ENCODE measurements around the gene ARID1A. TPM values are rescaled to one million over a fixed set of nuclear protein-coding genes. Genes with fewer than 3 reads are reported as not detected.
A peak's percentile ranks its signal among the peaks of the same experiment; 100 is the strongest.

The ARID1A gene
- polyA plus RNA-seq, 1 donor (not counting 4 experiments of a cell fraction or from before 2014, with no cell fraction given) = 10.2 TPM

DNA sequence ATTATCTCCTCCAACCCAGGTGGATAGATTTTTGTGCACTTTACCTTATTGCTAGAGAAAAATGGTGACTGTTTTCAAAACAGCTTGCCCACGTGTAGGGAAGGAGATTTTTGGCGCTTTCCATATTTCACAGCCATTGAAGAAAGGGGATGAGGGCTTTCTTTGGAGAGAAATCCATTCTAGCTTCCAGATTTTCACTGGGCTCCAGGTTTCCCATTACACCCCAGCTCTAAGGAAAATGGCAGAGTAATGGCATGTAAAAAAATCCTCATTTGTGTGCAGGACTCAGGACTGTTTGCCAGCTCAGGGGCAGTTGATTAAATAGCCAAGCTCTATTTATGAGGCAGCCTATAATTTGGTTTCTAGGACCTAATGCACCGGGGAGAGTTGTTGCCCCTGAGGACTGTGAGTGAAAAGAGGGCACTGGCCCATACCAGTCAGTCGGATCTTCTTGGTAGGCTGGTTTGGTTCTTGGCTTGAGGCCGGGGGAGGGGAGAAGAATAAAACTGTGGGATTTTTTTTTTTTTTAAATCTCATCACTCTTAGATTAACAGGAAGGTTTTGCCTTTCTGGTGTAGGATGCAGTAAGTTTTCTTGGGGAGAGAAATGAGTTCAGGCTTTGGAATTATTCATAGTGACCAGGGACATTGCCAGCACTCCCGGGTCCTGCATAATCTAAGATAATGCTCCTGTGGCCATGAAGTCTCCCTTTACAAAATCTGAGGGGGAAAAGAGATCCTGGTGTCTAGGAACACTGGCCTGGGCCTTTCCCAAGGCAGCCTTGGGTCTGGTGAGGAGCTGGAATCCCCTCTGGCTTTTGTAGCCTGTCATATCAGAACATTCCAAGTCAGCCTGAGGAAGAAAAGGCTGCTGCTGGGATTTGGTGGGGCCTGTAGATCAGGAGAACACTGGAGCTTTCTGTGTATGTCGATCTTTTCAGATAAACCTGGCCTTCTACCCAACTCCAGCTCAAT, 1.9 kb upstream of the ARID1A start:
- Histone ChIP-seq H3K27me3 (ENCODE audit: control insufficient read depth, extremely low read depth, insufficient read depth, low read length) (no peaks in the 10 kb centered on the region), H3K4me2 (ENCODE audit: control insufficient read depth, extremely low read depth, insufficient read depth, low read depth, low read length) (peak overlapping the region; percentile 99), H3K36me3 (ENCODE audit: control insufficient read depth in 2 of 2, extremely low read depth in 1 of 2, insufficient read depth in 2 of 2, low read length in 2 of 2) (no peaks in the 10 kb centered on the region), H3K4me3 (ENCODE audit: control insufficient read depth in 2 of 3, extremely low read depth in 1 of 3, insufficient read depth in 2 of 3, low read depth in 1 of 3, low read length in 3 of 3) (peak overlapping the region; percentile 47 to 87 (median 78)), H3K79me2 (ENCODE audit: control insufficient read depth, insufficient read depth, low read length) (peaks cover 23% of the 10 kb centered on the region), H3K9me3 (ENCODE audit: control insufficient read depth, low read depth, low read length) (no peaks in the 10 kb centered on the region), H3K9ac (ENCODE audit: control insufficient read depth, extremely low read depth, insufficient read depth, low read length) (peak overlapping the region; percentile 87), H3K9me1 (ENCODE audit: control insufficient read depth, extremely low read depth, insufficient read depth, low read length) (no peaks in the 10 kb centered on the region), H4K20me1 (ENCODE audit: control insufficient read depth, extremely low read depth, insufficient read depth, low read length) (peaks cover 3% of the 10 kb centered on the region), H2AFZ (ENCODE audit: control insufficient read depth, low read length) (peak overlapping the region; percentile 17), H3K4me1 (ENCODE audit: control insufficient read depth, extremely low read depth, insufficient read depth, low read length) (peaks cover 32% of the 10 kb centered on the region), H3K27ac (ENCODE audit: control insufficient read depth, insufficient read depth, low read length) (peak overlapping the region; percentile 94)
- TF ChIP-seq, protein P1, sequence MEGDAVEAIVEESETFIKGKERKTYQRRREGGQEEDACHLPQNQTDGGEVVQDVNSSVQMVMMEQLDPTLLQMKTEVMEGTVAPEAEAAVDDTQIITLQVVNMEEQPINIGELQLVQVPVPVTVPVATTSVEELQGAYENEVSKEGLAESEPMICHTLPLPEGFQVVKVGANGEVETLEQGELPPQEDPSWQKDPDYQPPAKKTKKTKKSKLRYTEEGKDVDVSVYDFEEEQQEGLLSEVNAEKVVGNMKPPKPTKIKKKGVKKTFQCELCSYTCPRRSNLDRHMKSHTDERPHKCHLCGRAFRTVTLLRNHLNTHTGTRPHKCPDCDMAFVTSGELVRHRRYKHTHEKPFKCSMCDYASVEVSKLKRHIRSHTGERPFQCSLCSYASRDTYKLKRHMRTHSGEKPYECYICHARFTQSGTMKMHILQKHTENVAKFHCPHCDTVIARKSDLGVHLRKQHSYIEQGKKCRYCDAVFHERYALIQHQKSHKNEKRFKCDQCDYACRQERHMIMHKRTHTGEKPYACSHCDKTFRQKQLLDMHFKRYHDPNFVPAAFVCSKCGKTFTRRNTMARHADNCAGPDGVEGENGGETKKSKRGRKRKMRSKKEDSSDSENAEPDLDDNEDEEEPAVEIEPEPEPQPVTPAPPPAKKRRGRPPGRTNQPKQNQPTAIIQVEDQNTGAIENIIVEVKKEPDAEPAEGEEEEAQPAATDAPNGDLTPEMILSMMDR (optimal IDR thresholded peaks at IDR 0.05 in 1 of 3, IDR thresholded peaks at IDR 0.05 in 1 of 3, conservative IDR thresholded peaks at IDR 0.05 in 1 of 3; ENCODE audit: extremely low read depth in 1 of 3, insufficient read depth in 2 of 3, low read length in 3 of 3) = no peak
- no peak for TF ChIP-seq EZH2 (IDR thresholded peaks at IDR 0.05; ENCODE audit: low read length)
- no peak for DNase-seq (ENCODE audit: low read depth, low spot score)
- dilution Hi-C loops (cut with MboI; ENCODE audit: extremely low pct_ligation_motif_present, low sequenced_read_pairs) = no loop called here
- no peak for FAIRE-seq

DNA sequence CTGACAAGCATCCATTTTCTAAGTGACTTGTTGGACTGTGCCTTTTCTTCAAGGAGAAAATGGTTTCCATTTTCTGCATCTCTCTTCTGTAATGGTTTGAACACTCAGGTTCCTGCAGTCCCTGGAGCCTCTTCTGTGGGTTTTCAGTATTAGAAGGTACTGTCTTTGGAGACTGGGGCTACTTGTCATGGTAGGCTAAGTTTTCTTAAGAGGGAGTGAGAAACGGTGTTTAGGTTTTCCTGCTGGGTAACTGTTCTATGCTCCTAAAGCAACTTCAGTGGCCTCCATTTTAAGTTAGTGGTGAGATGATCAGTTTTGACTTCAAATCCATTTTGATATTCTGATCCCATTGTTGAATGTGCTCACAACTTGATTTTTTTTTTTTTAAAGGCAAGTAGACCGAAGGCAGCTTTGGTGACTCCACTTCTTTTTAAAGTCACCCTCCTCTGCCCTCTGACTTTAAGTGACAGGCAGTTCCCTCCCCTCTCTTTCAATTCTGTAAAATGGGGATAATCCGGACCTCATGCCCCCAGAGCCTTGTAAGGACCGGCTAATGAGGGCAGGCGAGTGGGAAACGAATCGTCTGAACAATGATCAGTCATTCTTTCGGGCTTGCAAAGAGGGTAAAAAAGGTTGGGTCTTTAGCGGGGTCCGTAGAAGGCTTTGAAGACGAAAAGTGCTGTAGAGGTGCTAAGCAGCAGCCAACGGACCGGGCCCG, 1.0 kb upstream of the ARID1A start:
- Histone ChIP-seq H3K27me3 (ENCODE audit: control insufficient read depth, extremely low read depth, insufficient read depth, low read length) (no peaks in the 10 kb centered on the region), H3K4me2 (ENCODE audit: control insufficient read depth, extremely low read depth, insufficient read depth, low read depth, low read length) (peak overlapping the region; percentile 99), H3K79me2 (ENCODE audit: control insufficient read depth, insufficient read depth, low read length) (peaks cover 32% of the 10 kb centered on the region), H2AFZ (ENCODE audit: control insufficient read depth, low read length) (peak overlapping the region; percentile 50), H3K9ac (ENCODE audit: control insufficient read depth, extremely low read depth, insufficient read depth, low read length) (peak overlapping the region; percentile 82), H3K4me3 (ENCODE audit: control insufficient read depth in 2 of 3, extremely low read depth in 1 of 3, insufficient read depth in 2 of 3, low read depth in 1 of 3, low read length in 3 of 3) (peak overlapping the region; percentile 70 to 77 (median 72)), H3K4me1 (ENCODE audit: control insufficient read depth, extremely low read depth, insufficient read depth, low read length) (peaks cover 40% of the 10 kb centered on the region), H3K9me3 (ENCODE audit: control insufficient read depth, low read depth, low read length) (no peaks in the 10 kb centered on the region), H4K20me1 (ENCODE audit: control insufficient read depth, extremely low read depth, insufficient read depth, low read length) (peaks cover 5% of the 10 kb centered on the region), H3K27ac (ENCODE audit: control insufficient read depth, insufficient read depth, low read length) (peak overlapping the region; percentile 94), H3K36me3 (ENCODE audit: control insufficient read depth in 2 of 2, extremely low read depth in 1 of 2, insufficient read depth in 2 of 2, low read length in 2 of 2) (no peaks in the 10 kb centered on the region), H3K9me1 (ENCODE audit: control insufficient read depth, extremely low read depth, insufficient read depth, low read length) (no peaks in the 10 kb centered on the region)
- no peak for TF ChIP-seq EZH2 (IDR thresholded peaks at IDR 0.05; ENCODE audit: low read length)
- TF ChIP-seq, protein P1 (optimal IDR thresholded peaks at IDR 0.05 in 1 of 3, IDR thresholded peaks at IDR 0.05 in 1 of 3, conservative IDR thresholded peaks at IDR 0.05 in 1 of 3; ENCODE audit: extremely low read depth in 1 of 3, insufficient read depth in 2 of 3, low read length in 3 of 3) = no peak
- no peak for FAIRE-seq
- dilution Hi-C loops (cut with MboI; ENCODE audit: extremely low pct_ligation_motif_present, low sequenced_read_pairs) = no loop called here
- no peak for DNase-seq (ENCODE audit: low read depth, low spot score)

Measured in keratinocyte (primary cell).